HEK293 (cell line): ENCODE results near the gene GATC.
A peak's percentile ranks its signal among the peaks of the same experiment; 100 is the strongest.

Experiments used
- CTCF ChIA-PET: fragments of 350-600 bp; formaldehyde crosslinking; extraction: SDS; loops from one replicate; lab custom pipeline; 2021; ENCODE audit warnings: antibody characterized with exemption; lab: Yijun Ruan, JAX
- POLR2A ChIA-PET: fragments of 300-600 bp; formaldehyde crosslinking; extraction: SDS; loops from one replicate; lab custom pipeline; 2020; ENCODE audit warnings: antibody characterized with exemption, inconsistent platforms; lab: Yijun Ruan, JAX
- H3K27ac ChIP-seq: fragments of 200-500 bp; sonication (Bioruptor generic); 2 replicates; pipeline ENCODE4 v1.5.1; 2014; ENCODE audit warnings: low read depth, low read length, control low read depth, inconsistent platforms; ENCODE audit errors: extremely low read depth
- H3K36me3 ChIP-seq, 2 experiments: fragments of 200-500 bp in 1 of 2; sonication (Bioruptor generic) in 1 of 2; 1 replicate in 1 of 2; 2 replicates in 1 of 2; pipeline ENCODE4 v1.5.1; 2014 to 2017; ENCODE audit warnings: inconsistent platforms in 2 of 2, low read length in 2 of 2; ENCODE audit not compliant: control insufficient read depth in 2 of 2, insufficient read depth in 1 of 2
- H3K4me1 ChIP-seq: fragments of 200-500 bp; sonication (Bioruptor generic); 2 replicates; pipeline ENCODE4 v1.5.1; 2014; ENCODE audit warnings: mild to moderate bottlenecking, low read length, inconsistent platforms; ENCODE audit not compliant: control insufficient read depth, insufficient read depth
- H3K4me3 ChIP-seq: 2 replicates; pipeline ENCODE4 v1.5.1; 2011; ENCODE audit warnings: low read depth, mild to moderate bottlenecking, control low read depth, low read length, moderate library complexity
- H3K9me3 ChIP-seq: fragments of 200-500 bp; sonication (Bioruptor generic); 2 replicates; pipeline ENCODE4 v1.5.1; 2014; ENCODE audit warnings: low read depth, low read length, inconsistent platforms; ENCODE audit not compliant: control insufficient read depth, insufficient read depth
- CTCF ChIP-seq: fragments of 450-650 bp; formaldehyde crosslinking; IDR thresholded peaks from 2 replicates; pipeline ENCODE4 v1.5.1; 2016; ENCODE audit warnings: missing biosample characterization, missing genetic modification characterization
- ELK4 ChIP-seq: IDR thresholded peaks from 2 replicates; pipeline ENCODE4 v1.6.1; 2011; ENCODE audit warnings: mild to moderate bottlenecking, low read depth, low read length, borderline replicate concordance
- KLF17 ChIP-seq: fragments of 450-650 bp; formaldehyde crosslinking; IDR thresholded peaks from 2 replicates; pipeline ENCODE4 v1.5.1; 2016; ENCODE audit warnings: missing biosample characterization, missing genetic modification characterization
- PRDM10 ChIP-seq: fragments of 450-650 bp; formaldehyde crosslinking; IDR thresholded peaks from 2 replicates; pipeline ENCODE4 v1.5.1; 2016; ENCODE audit warnings: missing biosample characterization, missing genetic modification characterization
- SCRT1 ChIP-seq: fragments of 450-650 bp; formaldehyde crosslinking; IDR thresholded peaks from 2 replicates; pipeline ENCODE4 v1.5.1; 2016; ENCODE audit warnings: missing biosample characterization, missing genetic modification characterization, borderline replicate concordance
- SP7 ChIP-seq: fragments of 450-650 bp; formaldehyde crosslinking; IDR thresholded peaks from 2 replicates; pipeline ENCODE4 v1.5.1; 2016; ENCODE audit warnings: missing biosample characterization, missing genetic modification characterization
- ZBTB17 ChIP-seq: fragments of 450-650 bp; formaldehyde crosslinking; IDR thresholded peaks from 2 replicates; pipeline ENCODE4 v1.5.1; 2016; ENCODE audit warnings: missing biosample characterization, missing genetic modification characterization
- ZBTB8A ChIP-seq: fragments of 450-650 bp; formaldehyde crosslinking; IDR thresholded peaks from 2 replicates; pipeline ENCODE4 v1.5.1; 2016; ENCODE audit warnings: missing biosample characterization, missing genetic modification characterization
- ZNF112 ChIP-seq: fragments of 450-650 bp; formaldehyde crosslinking; IDR thresholded peaks from 2 replicates; pipeline ENCODE4 v1.5.0; 2017; ENCODE audit warnings: missing biosample characterization, missing genetic modification characterization
- ZNF138 ChIP-seq: fragments of 450-650 bp; formaldehyde crosslinking; IDR thresholded peaks from 2 replicates; pipeline ENCODE4 v1.5.1; 2016; ENCODE audit warnings: missing biosample characterization, missing genetic modification characterization, borderline replicate concordance
- ZNF2 ChIP-seq: fragments of 450-650 bp; formaldehyde crosslinking; IDR thresholded peaks from 2 replicates; pipeline ENCODE4 v1.5.1; 2016; ENCODE audit warnings: missing biosample characterization, missing genetic modification characterization
- ZNF223 ChIP-seq: fragments of 450-650 bp; formaldehyde crosslinking; IDR thresholded peaks from 2 replicates; pipeline ENCODE4 v1.5.1; 2016; ENCODE audit warnings: missing biosample characterization, missing genetic modification characterization
- ZNF266 ChIP-seq: fragments of 450-650 bp; formaldehyde crosslinking; IDR thresholded peaks from 2 replicates; pipeline ENCODE4 v1.5.1; 2016; ENCODE audit warnings: missing biosample characterization, missing genetic modification characterization, low read depth
- ZNF335 ChIP-seq: fragments of 450-650 bp; formaldehyde crosslinking; conservative IDR thresholded peaks from 2 replicates; pipeline ENCODE4 v1.5.1; 2016; ENCODE audit warnings: missing biosample characterization, missing genetic modification characterization
- ZNF423 ChIP-seq: fragments of 450-650 bp; formaldehyde crosslinking; IDR thresholded peaks from 2 replicates; pipeline ENCODE4 v1.5.1; 2016; ENCODE audit warnings: missing biosample characterization, missing genetic modification characterization
- ZNF600 ChIP-seq: fragments of 450-650 bp; formaldehyde crosslinking; IDR thresholded peaks from 2 replicates; pipeline ENCODE4 v1.5.1; 2016; ENCODE audit warnings: missing biosample characterization, missing genetic modification characterization
- ZNF654 ChIP-seq: fragments of 450-650 bp; formaldehyde crosslinking; IDR thresholded peaks from 2 replicates; pipeline ENCODE4 v1.5.1; 2016; ENCODE audit warnings: low read depth, missing biosample characterization, missing genetic modification characterization
- ZNF660 ChIP-seq: fragments of 450-650 bp; IDR thresholded peaks from 2 replicates; pipeline ENCODE4 v1.5.1; 2018; ENCODE audit warnings: missing biosample characterization, mild to moderate bottlenecking, missing genetic modification characterization

Gene GATC

GRCh38 chr12:120466560-120467315, 20.5 kb downstream of the GATC start:
- Histone ChIP-seq H3K27ac (no peak overlapping the region), H3K9me3 (no peaks in the 10 kb centered on the region), H3K4me1 (peaks cover 10% of the 10 kb centered on the region; the same call in 1 of the 2 replicates), H3K36me3 (peaks cover 55 to 60% of the 10 kb centered on the region in 2 experiments), H3K4me3 (no peak overlapping the region)
- POLR2A ChIA-PET: interaction anchor here (1.5 to 4.7 kb wide), 4 partner anchors 14 to 30 kb away, joined by 7 to 38 read pairs (median 16); partner anchors contain the start of genes DYNLL1, GATC and TRIAP1
- CTCF ChIA-PET: interaction anchor here (0.6 to 3.1 kb wide), 24 partner anchors 10 to 505 kb away, joined by 3 to 30 read pairs (median 4); no protein-coding TSS in a partner anchor
- TF ChIP-seq ZNF2 (tag by site-specific recombination) (0 out of 2 replicates have a peak, but pooled peaks have one; percentile 29), ZNF660 (tag by site-specific recombination) (0 out of 2 replicates have a peak, but pooled peaks have one; percentile 27), ZNF138 (no peak), ZBTB8A (tag by site-specific recombination) (0 out of 2 replicates have a peak, but pooled peaks have one; percentile 18), KLF17 (tag by site-specific recombination) (no peak), ZNF266 (tag by site-specific recombination) (no peak), ELK4 (no peak), CTCF (tag by site-specific recombination) (peak; percentile 74), ZNF223 (no peak), ZNF423 (tag by site-specific recombination) (no peak), ZNF112 (tag by site-specific recombination) (no peak), SCRT1 (0 out of 2 replicates have a peak, but pooled peaks have one; percentile 18), ZNF335 (tag by site-specific recombination) (0 out of 2 replicates have a peak, but pooled peaks have one; percentile 15), ZNF600 (tag by site-specific recombination) (peak; percentile 44; the same call in 1 of the 2 replicates), PRDM10 (peak; percentile 92), ZNF654 (tag by site-specific recombination) (peak; percentile 57), ZBTB17 (tag by site-specific recombination) (peak; percentile 53; the same call in 1 of the 2 replicates), SP7 (tag by site-specific recombination) (0 out of 2 replicates have a peak, but pooled peaks have one; percentile 31)
